HG03469 (cell line): ENCODE data around the gene SYNPO.

Experiments
- ATAC-seq: cut with Tn5 transposase; IDR thresholded peaks from one replicate; pipeline ENCODE4 v1.9.1; 2021; ENCODE audit warnings: mild to moderate bottlenecking, moderate library complexity, moderate number of reproducible peaks; ENCODE audit not compliant: unreplicated experiment

Gene SYNPO

DNA sequence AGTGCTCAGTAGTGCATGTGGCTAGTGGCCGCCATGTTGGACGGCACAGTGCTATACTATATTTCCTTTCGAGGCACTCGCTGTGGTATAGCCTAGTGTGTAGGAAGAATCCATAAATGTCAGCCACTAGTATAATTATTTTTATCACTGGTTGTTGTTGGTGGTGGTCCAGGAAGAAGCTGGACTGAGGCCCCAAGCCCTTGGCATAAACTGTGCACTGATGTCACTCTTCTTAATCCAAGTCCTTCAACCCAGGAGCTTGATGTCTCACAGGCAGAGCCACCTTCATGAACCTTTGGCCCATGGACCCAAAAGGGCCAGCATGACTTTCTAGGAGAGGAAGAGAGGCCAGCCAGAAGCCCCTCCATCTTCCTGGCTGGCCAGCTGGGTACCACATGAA lies 32.5 kb upstream of the SYNPO start:
- no peak for ATAC-seq

GRCh38 chr5:150608991-150609390 lies 31.5 kb upstream of the SYNPO start:
- ATAC-seq, result no peak

DNA sequence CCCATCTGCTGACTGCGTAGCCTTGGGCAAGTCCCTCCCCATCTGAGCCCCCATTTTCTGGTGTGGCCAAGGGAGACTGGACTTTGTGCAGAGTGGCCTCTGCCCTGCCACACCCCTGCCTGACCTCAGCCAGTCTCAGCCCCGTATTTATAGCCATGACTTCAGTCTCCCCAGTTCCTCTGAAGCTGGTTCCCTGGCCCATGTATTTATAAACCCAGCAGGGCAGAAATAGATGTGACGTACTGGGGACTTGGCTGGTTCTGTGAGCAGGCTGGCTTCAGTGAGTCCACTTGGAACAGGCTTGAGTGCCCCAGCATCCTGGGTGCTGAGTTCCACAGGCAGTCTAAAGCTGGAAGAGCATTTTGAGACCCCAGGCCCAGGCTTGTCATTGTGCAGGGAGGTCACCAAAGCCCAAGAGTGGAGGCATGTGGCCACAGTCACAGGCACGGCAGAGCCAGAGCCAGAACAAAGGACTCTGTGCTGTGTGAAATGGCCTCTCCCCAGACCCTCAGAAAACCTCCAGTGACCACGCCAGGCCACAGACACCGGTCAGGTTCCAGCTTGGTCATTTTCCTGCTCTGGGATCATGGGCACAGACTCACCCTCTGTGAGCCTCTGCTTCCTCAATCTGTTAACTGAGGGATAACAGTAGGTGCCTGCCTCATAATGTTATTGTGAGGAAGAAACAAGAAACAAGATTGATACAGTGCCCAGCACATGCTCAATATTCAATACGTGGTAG lies 30.4 kb upstream of the SYNPO start:
- no peak for ATAC-seq

DNA sequence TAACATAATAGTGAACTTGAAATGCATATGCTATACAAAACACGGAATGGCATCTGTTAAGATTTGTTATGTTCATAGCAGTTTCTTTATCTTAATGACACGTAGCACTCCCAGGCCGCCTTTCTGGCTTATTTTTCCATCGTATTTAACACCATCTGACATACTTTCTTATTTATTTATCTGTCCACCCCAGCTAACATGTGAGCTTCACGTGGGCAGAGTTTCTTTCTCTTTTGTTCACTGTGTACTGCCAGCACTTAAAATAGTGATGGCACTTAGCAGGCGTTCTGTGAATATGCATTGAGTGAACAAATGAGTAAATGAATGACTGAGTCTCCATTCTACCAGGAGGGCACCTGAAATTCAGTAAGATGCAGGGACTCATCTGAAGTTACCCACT lies 29.4 kb upstream of the SYNPO start:
- no peak for ATAC-seq

DNA sequence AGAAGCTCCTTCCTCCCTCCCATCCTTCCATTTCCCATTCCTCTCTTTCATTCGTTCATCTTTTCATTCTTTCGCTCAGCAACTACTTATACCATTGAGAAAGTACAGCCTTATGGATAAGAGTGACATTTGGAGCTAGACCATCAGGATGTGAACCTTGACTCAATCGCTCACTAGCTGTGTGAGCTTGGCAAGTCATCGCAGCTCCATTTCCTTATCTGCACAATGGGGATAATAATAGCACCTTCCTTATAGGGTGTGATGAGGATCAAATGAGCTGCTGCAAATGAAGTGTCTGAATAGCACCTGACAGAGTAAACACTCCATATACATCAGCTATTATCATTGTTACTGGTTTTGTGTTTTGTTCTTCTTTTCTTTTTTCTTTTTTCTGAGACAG lies 28.1 kb upstream of the SYNPO start:
- ATAC-seq, result no peak

- ATAC-seq, result no peak
Observed at GRCh38 chr5:150612905-150613670, 27.4 kb upstream of the SYNPO start.

DNA sequence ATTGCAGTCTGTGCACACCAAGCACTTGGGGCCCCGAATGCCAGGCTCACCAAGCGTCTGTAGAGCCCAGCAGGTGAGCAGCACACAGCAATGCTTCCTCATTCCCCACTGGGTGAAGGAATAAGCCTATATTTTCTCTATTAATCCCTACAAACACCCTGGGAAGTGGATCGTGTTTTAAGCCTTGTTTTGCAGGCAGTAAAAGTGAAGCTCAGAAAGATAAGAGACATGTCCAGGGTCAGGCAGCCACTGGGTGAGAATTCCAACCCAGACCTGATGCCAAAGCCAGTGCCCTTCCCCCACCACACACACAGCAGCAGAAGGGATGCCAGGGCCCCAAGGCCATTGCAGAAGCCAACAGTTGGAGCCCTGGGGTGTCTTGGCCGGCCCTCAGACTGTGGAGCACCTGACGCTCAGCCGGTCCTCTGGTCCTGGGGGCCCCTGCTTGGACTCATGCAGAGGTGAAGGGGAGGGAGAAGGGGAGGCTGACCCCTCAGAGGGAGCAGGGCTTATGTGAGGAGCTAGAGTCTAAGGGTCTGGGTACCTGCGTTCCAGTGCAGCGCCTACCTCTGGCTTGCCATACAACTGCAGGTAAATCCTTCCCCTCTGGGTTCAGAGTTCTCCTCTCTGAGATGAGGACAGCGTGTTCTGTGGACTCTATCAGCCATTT lies 26.3 kb upstream of the SYNPO start:
- no peak for ATAC-seq

- no peak for ATAC-seq
Observed at GRCh38 chr5:150614661-150615060, 25.8 kb upstream of the SYNPO start.

DNA sequence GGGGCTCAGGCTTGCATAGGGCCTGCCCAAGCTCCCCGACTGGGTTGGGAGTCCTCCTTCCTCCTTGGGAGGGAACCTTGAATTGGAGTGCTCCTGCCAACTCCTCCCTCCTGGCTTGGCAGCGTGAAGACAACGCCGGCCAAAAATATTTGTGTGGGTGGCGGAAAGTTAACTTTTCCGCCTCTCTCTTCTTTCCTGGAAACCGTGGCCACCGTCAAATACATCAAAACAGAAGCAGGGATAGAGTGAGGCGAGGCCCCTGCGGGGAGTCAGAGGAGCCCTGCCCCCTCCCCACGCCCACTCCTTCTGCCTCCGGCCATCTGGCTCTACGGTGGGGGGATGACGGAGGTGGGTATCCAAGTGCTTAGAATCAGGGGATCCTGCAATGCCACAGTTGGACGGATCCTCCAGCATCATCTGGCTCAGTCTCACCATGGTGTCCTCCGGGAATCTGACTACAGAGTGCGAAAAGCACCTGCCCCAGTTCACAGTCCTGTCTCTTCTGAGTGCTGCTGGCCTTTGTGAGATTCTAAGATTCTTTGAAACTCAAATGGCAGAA lies 25.2 kb upstream of the SYNPO start:
- ATAC-seq, result no peak

GRCh38 chr5:150616024-150616470 lies 24.4 kb upstream of the SYNPO start:
- no peak for ATAC-seq

GRCh38 chr5:150616506-150616905 lies 24.0 kb upstream of the SYNPO start:
- no peak for ATAC-seq

DNA sequence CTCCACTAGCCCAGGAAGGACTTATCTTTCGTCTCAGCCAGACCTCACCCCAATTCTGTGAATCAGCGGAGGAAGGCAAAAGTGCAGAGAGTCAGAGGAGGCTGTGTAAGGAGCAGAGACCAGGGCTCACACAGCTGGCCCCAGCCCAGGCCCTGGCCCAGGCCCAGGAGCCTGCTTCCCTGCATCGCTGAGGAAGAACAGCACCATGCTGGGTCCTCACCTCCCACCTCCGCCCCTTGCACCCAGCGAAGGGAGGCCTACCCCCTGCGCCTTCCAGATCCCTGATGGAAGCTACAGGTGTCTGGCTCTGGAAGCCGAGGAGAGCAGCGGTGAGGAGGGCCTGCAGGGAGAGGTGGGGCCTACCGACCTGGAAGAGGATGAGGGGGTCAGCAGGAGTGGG lies 22.3 kb upstream of the SYNPO start:
- ATAC-seq, result no peak

- ATAC-seq, result no peak
Observed at GRCh38 chr5:150618588-150619281, 21.7 kb upstream of the SYNPO start.

DNA sequence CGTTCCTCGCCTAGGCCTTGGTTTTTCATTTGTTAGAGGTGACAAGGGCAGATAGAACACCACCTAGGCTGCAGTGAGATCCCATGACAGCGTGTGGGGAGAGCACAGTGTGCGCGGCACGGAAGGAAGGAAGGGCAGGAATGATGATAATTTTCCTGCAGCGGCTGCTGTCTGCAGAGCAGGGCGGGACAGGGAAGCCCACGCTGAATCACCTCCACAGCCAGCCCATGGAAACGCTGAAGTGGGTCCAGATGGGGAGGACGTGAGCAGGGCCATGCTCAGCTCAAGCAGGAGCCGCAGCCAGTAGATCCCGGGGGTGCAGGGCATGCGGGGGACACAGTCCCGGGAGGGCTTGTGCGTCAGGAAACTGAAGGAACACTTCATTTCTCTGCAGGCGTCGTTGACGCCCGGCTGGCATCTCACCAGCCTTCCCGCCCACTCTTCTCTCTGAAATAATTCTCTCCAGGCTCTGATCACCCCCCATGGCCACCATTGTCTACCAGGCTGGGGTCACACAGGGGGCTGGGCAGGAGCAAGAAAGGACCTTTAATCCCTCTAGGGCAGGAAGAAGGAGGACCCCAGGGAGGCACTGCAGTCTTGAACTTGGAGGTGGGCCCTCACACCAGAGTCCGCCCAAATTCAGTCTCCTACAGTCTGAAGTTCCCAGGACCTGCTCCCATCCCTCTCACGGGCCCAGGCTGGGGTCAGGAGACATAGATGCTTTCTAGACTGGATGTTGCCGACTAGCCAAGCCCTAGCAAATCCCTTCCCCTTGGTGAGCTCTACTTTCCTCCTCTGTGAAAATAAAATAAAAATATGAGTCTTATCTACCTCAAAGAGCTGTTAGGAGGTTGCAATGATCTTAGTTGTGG lies 20.9 kb upstream of the SYNPO start:
- ATAC-seq, result no peak

- ATAC-seq, result no peak
Observed at GRCh38 chr5:150621301-150621700, 19.2 kb upstream of the SYNPO start.

GRCh38 chr5:150622157-150622556 lies 18.3 kb upstream of the SYNPO start:
- ATAC-seq, result no peak

- no peak for ATAC-seq
Observed at GRCh38 chr5:150623152-150623877, 17.1 kb upstream of the SYNPO start.

DNA sequence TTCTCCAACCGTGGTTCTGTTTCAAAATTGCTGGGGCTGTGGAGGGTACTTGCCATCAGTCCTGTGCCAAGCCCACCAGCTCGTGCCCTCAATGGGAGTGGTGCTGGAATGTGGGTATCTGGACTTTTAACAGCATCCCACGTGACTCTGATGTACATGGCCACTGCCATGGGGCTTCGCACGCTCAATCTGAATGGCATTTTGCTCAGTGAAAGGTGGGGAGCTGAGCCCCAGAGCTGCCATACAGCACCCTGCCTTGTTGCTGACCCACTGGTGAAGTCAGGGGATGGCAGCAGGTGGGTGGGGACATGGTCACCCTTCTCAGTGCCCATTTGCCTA lies 16.6 kb upstream of the SYNPO start:
- no peak for ATAC-seq
